ENCODE results near the gene SLC16A3. TPM values are rescaled to one million over a fixed set of nuclear protein-coding genes. Genes with fewer than 3 reads are reported as not detected.

The SLC16A3 gene
- total RNA-seq, 1 donor from 2014 or later, result 18.1 TPM

- peak overlapping the region; percentile 76 for H3K27ac Mint-ChIP-seq (ENCODE audit: unreplicated experiment)
- no peak for TF ChIP-seq CTCF (IDR thresholded peaks at IDR 0.05)
- DNase-seq (ENCODE audit: extremely low spot score, unreplicated experiment), result no peak
- no peaks in the 10 kb centered on the region for H3K27me3 Mint-ChIP-seq (ENCODE audit: unreplicated experiment)
- H3K36me3 Mint-ChIP-seq (ENCODE audit: unreplicated experiment), result no peaks in the 10 kb centered on the region
- H3K4me1 Mint-ChIP-seq (ENCODE audit: unreplicated experiment), result peaks cover 34% of the 10 kb centered on the region
- no peaks in the 10 kb centered on the region for H3K9me3 Mint-ChIP-seq (ENCODE audit: unreplicated experiment)
- no peak overlapping the region for H3K4me3 Mint-ChIP-seq (ENCODE audit: unreplicated experiment)
Measured at GRCh38 chr17:82287868-82288801, 59.3 kb downstream of the SLC16A3 start.

Small RNA genes within 50 kb of the gene (microRNA-seq; reads per million reads assigned to microRNA genes)
- not detected for gene MIR6787 (ENCODE audit: unreplicated experiment)

Other genes starting within 250 kb of the SLC16A3 start
- 29.4 and 31.7 TPM in 2 replicates for gene CENPX, start 206.2 kb upstream of the SLC16A3 start, total RNA-seq
- gene LRRC45, start 205.7 kb upstream of the SLC16A3 start, total RNA-seq, result 9.4 and 9.8 TPM in 2 replicates
- 19.4 and 21.8 TPM in 2 replicates for gene RAC3, start 197.4 kb upstream of the SLC16A3 start, total RNA-seq
- 69.0 and 71.0 TPM in 2 replicates for gene DCXR, start 191.3 kb upstream of the SLC16A3 start, total RNA-seq
- gene RFNG, start 177.2 kb upstream of the SLC16A3 start, total RNA-seq, result 37.3 and 41.0 TPM in 2 replicates
- 100 and 108 TPM in 2 replicates for gene GPS1, start 177.1 kb upstream of the SLC16A3 start, total RNA-seq
- 69.3 and 73.3 TPM in 2 replicates for gene DUS1L, start 163.2 kb upstream of the SLC16A3 start, total RNA-seq
- 134 and 136 TPM in 2 replicates for gene FASN, start 130.8 kb upstream of the SLC16A3 start, total RNA-seq
- gene CCDC57, start 16.2 kb upstream of the SLC16A3 start, total RNA-seq, result 50.8 and 57.9 TPM in 2 replicates
- 118 and 124 TPM in 2 replicates for gene CSNK1D, start 44.7 kb downstream of the SLC16A3 start, total RNA-seq
- gene CD7, start 88.6 kb downstream of the SLC16A3 start, total RNA-seq, result 1.0 TPM in 2 replicates
- 24.1 and 28.6 TPM in 2 replicates for gene SECTM1, start 104.7 kb downstream of the SLC16A3 start, total RNA-seq
- gene TEX19, start 130.2 kb downstream of the SLC16A3 start, total RNA-seq, result not detected in 2 replicates
- not detected in 2 replicates for gene UTS2R, start 142.7 kb downstream of the SLC16A3 start, total RNA-seq
- 21.9 and 26.5 TPM in 2 replicates for gene HEXD, start 189.3 kb downstream of the SLC16A3 start, total RNA-seq
- gene OGFOD3, start 189.5 kb downstream of the SLC16A3 start, total RNA-seq, result 30.7 and 32.8 TPM in 2 replicates
- 69.8 and 78.7 TPM in 2 replicates for gene CYBC1, start 221.7 kb downstream of the SLC16A3 start, total RNA-seq
- gene NARF, start 229.7 kb downstream of the SLC16A3 start, total RNA-seq, result 65.7 and 72.8 TPM in 2 replicates

Measured in osteocyte (in vitro differentiated cells).